Astrocyte of the spinal cord (primary cell): ENCODE results near the gene LGALS9C.
A peak's percentile ranks its signal among the peaks of the same experiment; 100 is the strongest.
"Not testable (repeated sequence)": the region's sequence is repeated elsewhere in the genome, so short reads cannot be mapped to it uniquely, and the experiment has no call there.

Experiments used
- DNase-seq: peaks from one replicate; pipeline ENCODE4 v3.0.0; 2011; ENCODE audit warnings: low read depth, low spot score
- H3K4me3 ChIP-seq: 2 replicates; pipeline ENCODE4 v1.5.1; 2011; ENCODE audit warnings: low read depth, mild to moderate bottlenecking, low read length, moderate library complexity
- CTCF ChIP-seq: IDR thresholded peaks from 2 replicates; pipeline ENCODE4 v1.5.1; 2012; ENCODE audit warnings: low read depth, mild to moderate bottlenecking, low read length, inconsistent platforms
- in situ Hi-C: cut with HindIII; loops from 2 replicates; pipeline ENCODE4 v1.10.0; 2017; ENCODE audit warnings: low sequenced_read_pairs

Gene LGALS9C

DNA sequence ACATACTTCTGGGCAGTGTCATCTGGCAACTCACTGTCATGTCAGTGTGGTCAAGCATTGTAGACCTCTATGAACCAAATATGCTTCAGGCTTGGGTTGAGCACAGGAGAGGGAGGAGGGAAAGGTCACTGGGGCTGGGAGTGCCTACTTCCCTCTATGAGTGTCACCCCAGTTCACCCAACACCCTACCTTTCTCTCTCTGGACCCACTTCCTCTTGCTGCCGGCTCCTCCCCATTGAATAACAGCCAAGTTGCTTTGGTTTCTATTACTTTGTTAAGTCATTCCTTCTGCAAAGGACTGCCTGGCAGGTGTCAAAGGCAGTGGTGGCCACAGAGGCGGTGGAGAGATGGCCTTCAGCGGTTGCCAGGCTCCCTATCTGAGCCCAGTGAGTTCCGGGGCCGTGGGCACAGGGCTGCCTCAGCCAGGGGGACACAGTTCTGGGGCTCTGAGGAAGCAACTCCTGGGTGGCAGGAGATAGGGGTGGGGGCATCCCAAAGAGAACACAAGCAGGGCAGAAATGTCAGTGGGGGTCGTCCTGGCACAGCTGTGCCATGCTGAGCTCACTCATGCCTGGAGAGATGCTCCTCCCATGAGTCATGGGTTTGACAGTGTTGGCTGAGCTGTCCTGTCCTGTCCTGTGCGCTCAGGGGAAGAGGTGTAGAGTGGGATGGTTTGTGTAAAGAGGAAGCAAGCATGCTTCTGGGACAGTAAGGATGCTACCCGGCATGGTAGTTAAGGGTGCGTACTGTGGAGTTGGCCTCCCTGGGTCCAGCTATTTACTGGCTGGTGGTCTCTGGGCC, at the start of gene LGALS9C:
Gene LGALS9C, plus strand, starts transcription at position 282 of the 801 bp plus-strand sequence. Its CDS starts 66 bp downstream, at position 348.
- DNase-seq, in situ Hi-C loops, H3K4me3 ChIP-seq: not testable (repeated sequence)

DNA sequence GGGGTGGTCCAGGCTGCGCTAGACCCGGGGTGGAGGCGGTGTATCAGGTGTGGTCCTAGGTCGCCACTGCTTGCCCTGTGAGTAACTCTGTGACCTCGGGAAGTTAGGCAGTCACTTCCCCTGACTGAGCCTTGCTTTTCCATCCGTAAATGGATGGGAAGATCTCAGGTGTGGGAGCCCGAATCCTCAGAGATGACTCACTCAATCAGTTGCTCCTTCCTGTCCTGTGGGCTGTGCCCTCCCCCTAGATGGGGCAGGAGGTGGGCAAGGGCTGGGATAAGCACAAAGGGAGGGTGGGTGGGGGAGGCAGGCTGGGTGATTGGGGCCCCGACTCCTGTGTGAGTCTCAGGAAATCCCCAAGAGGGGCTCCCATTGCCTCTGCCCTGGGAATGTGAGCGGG, 44.4 kb upstream of the LGALS9C start:
- DNase-seq, in situ Hi-C loops: not testable (repeated sequence)

DNA sequence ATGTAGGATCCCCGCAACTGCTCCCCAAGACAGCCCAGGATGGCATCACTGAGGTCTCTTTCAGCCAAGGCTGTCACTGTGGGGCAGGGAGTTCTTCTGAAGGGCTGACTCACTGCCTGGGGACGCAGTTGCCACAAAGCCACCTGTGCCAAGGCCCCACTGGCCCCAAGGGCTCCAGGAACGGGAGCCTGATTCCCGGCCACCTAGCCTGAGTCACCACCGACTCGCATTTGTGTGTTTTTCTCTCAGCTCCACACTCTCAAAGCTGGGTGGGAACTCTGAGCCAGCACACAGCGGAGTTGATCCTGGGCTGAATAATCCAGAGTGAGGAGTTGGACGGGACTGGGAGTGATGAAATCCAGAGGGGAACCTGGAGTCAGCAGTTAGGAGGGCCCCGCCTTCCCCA, 37.1 kb upstream of the LGALS9C start:
- in situ Hi-C loops, DNase-seq, H3K4me3 ChIP-seq: not testable (repeated sequence)

More for the DNA sequence above, 44.4 kb upstream of the LGALS9C start:
- not testable (repeated sequence) for H3K4me3 ChIP-seq

DNA sequence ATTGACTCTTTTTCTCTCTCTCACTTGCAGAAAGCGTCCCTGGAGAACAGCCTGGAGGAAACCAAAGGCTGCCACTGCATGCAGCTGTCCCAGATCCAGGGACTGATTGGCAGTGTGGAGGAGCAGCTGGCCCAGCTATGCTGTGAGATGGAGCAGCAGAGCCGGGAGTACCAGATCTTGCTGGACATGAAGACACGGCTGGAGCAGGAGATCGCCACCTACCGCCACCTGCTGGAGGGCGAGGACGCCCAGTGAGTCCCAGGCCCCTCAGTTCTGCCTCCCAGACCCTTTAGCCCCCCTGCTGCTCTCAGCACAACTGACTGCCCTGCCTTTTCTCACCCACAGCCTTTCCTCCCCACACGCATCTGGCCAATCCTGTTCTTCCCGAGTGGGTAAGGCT, 34.5 kb upstream of the LGALS9C start:
- in situ Hi-C loops, DNase-seq: not testable (repeated sequence)
- TF ChIP-seq CTCF, result peak; percentile 29

GRCh38 chr17:18442532-18442931, 34.1 kb upstream of the LGALS9C start:
- DNase-seq, in situ Hi-C loops: not testable (repeated sequence)

More for the DNA sequence above, 34.5 kb upstream of the LGALS9C start:
- not testable (repeated sequence) for H3K4me3 ChIP-seq

GRCh38 chr17:18447476-18448205, 28.9 kb upstream of the LGALS9C start:
- H3K4me3 ChIP-seq, DNase-seq, in situ Hi-C loops: not testable (repeated sequence)

More at GRCh38 chr17:18442532-18442931, 34.1 kb upstream of the LGALS9C start:
- H3K4me3 ChIP-seq, result not testable (repeated sequence)

- DNase-seq, in situ Hi-C loops, H3K4me3 ChIP-seq: not testable (repeated sequence)
Observed at GRCh38 chr17:18448311-18448710, 28.3 kb upstream of the LGALS9C start.

- in situ Hi-C loops, H3K4me3 ChIP-seq, DNase-seq: not testable (repeated sequence)
Observed at GRCh38 chr17:18449833-18450232, 26.8 kb upstream of the LGALS9C start.

DNA sequence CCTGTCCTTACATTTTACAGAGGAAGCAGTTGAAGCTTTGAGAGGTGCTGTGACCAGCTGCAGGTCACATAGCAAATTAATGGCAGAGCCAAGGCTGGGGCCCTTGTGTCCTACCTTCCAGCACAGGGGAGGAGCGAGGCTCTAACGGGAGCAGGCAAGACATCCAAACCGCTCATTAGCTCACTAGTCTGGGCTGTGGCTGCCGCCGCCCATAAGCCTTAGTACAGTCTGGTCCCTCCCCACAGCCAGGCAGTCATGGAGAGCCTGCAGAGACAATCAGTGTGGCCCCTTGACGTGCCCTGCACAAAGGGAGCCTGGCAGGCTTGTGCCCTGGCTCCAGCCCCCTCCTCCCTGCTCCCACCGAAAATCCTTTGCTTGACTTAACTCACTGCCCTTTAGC, 25.6 kb upstream of the LGALS9C start:
- DNase-seq, in situ Hi-C loops, H3K4me3 ChIP-seq: not testable (repeated sequence)

GRCh38 chr17:18451969-18452368, 24.6 kb upstream of the LGALS9C start:
- H3K4me3 ChIP-seq, in situ Hi-C loops, DNase-seq: not testable (repeated sequence)

DNA sequence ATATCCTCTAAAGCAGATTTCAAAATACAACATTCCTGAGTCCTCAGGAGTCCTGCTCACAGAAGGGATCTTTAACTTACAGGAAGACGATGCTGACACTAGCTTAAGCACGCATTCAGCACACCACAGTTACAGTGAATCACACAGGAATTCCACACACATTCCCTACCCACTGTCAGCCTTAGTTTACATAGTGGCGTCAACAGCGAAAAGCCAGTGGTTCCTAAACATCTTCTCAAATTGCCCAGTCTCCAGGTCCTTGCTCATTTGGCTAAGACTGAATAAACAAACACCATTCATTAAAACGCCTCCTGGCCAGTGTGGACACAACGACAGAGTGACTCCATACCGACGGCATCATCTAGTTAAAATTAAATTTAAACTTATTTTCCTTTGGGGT, 17.6 kb upstream of the LGALS9C start:
- H3K4me3 ChIP-seq, in situ Hi-C loops: not testable (repeated sequence)
- DNase-seq, result peak; percentile 22

DNA sequence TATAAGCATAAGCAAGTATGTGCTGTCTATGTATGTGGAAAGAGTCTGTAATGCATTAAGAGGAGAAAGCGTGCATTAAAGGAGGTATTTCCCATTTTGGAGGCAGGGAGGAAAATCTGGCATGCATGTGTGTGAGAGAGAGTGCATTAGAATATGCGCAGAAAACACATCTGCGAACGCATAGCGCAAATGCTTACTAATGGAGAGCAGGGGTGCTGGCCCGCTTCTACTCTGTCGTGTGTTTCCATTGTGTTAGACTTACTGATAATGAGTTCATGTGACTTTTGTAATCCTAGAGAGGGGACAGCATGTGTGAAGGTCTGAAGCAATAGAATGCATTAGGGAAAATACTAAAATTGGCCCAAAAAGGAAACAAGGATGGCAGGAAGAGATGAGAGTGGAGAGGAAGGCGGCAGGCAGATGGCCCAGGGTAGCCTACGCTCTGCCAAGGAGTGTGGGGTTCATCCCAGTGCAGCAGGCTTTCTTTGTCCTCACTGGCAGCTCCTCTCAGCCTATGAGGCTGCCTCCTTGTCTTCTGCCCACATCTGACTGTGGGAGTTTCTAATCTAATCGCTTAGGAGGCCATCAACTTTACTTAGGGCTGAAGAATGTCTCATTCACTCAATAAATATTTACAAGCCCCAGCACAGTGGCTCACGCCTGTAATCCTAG, 12.6 kb upstream of the LGALS9C start:
- H3K4me3 ChIP-seq, DNase-seq, in situ Hi-C loops: not testable (repeated sequence)

DNA sequence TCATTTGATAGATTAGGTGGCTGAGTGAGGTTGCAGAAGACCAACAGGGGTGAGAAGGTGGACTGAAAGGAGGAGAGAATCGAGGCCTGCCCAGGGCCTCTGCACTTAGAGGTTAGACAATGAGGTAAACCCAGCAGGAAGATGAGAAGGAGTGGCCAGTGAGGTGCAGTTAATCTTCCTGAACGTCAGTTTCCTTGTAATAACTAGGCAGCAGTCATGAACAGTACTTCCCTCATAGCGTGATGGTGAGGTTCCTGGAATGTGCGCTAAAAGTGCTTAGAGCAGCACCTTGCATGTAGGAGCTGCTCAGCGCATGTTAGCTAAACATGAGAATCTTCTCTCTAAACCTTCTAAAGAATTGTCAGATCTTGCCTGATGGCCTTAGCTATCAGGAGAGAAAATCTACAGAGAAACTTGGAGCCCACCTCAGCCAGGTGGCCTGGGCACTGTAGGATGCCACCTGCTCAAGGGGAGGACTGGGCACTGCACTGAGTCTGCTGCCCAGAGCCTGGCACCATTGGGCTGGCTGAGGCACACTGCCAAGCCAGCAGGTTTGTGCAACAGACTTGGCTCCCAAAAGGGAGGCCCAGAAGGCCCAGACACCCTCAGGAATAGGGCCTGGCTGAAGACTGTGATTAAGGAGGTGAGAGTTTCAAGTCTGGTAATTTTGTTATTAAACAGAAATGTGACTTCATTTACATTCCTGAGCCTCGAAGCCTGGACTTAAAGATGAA, 10.2 kb upstream of the LGALS9C start:
- H3K4me3 ChIP-seq, in situ Hi-C loops, DNase-seq: not testable (repeated sequence)

DNA sequence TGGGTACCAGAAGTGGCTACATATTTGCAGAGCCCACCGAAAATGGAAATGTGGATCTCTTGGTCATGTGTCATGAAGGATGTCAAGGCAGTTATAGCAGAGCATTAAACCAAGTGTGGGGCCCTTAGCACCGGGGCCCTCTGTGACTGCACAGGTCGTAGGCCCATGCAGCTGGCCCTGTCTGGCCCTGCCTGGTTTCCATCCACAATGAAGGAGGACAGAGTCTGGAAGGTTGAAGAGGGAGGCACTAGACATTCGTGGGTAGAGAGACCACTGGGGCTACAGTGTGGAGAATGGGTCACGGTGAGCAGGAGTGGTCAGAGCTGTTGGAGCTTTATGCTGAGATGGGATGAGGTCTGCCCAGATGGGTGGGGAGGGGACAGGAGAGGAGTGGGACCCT, 9.6 kb upstream of the LGALS9C start:
- H3K4me3 ChIP-seq, in situ Hi-C loops, DNase-seq: not testable (repeated sequence)

- DNase-seq, in situ Hi-C loops, H3K4me3 ChIP-seq: not testable (repeated sequence)
Observed at GRCh38 chr17:18468472-18469171, 8.0 kb upstream of the LGALS9C start.
